Panc1 (cell line): Measurements from ENCODE around the gene KCNK10.

ENCODE experiments used
- CTCF ChIP-seq: fragments of 450-650 bp; IDR thresholded peaks from 2 replicates; pipeline ENCODE4 v1.5.1; 2017; ENCODE audit warnings: mild to moderate bottlenecking
- POLR2AphosphoS5 ChIP-seq: IDR thresholded peaks from 2 replicates; pipeline ENCODE4 v1.6.1; 2012; ENCODE audit warnings: mild to moderate bottlenecking, low read depth, low read length, moderate library complexity

GRCh38 chr14:88311780-88312179 lies 11.3 kb downstream of the KCNK10 start:
- TF ChIP-seq CTCF (no peak), POLR2AphosphoS5 (no peak)
